Adrenal gland (tissue), 5 donors: Measurements from ENCODE around the gene SETX.

Experiments used
- CTCF ChIP-seq, 6 experiments: fragments of 450-650 bp in 4 of 6; fragments of 200-600 bp in 2 of 6; sonication (generic) in 1 of 6; IDR thresholded peaks; 1 replicate in 5 of 6; 2 replicates in 1 of 6; pipeline versions ENCODE4 v1.5.1 to v1.8.0; 2016 to 2021; ENCODE audit warnings: antibody characterized with exemption in 6 of 6, mild to moderate bottlenecking in 2 of 6, moderate library complexity in 1 of 6
- POLR2A ChIP-seq, 2 donors: fragments of 450-650 bp; IDR thresholded peaks; one replicate each; pipeline ENCODE4 v1.6.1; 2017; ENCODE audit warnings: antibody characterized with exemption in 2 of 2, mild to moderate bottlenecking in 2 of 2, moderate library complexity in 1 of 2
- donor health status: DM: no; HTN: no; CAD: no.

DNA sequence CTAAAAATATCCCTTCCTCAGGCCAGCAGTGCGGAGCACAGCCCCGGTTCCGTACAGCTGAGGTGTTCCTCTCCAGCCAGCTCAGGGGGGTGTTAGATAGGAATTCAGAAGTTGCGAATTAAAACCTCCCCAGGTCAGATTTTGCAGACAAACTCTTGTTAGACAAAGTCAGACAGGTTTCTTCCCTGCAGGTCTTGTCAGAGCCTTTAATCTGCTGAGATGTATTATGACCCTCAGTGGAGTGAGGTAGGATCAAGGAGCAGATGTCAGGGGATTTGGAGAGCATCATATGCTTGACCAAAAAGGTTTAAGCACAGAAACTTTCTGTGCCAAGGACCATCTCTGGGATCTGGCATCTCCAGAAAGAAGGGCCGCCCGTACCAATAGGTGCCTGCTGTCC is 132.8 kb downstream of the SETX start:
- no peak for TF ChIP-seq CTCF (IDR thresholded peaks at IDR 0.05)
- no peak for TF ChIP-seq POLR2A (IDR thresholded peaks at IDR 0.05)
